Epithelial cell of esophagus (primary cell): Measurements from ENCODE around the gene UBE4B.
A peak's percentile ranks its signal among the peaks of the same experiment; 100 is the strongest.

Experiments used
- DNase-seq: peaks from one replicate; pipeline ENCODE4 v3.0.0; 2010; ENCODE audit warnings: low read depth
- H3K4me3 ChIP-seq: 2 replicates; pipeline ENCODE4 v1.5.1; 2011; ENCODE audit warnings: mild to moderate bottlenecking, low read length, control low read depth
- TF ChIP-seq, protein P1 (sequence below): IDR thresholded peaks from 2 replicates; pipeline ENCODE4 v1.5.1; 2011; ENCODE audit warnings: low read depth, mild to moderate bottlenecking, low read length, control low read depth, inconsistent platforms; ENCODE audit not compliant: insufficient read depth; ENCODE audit errors: missing control alignments

UBE4B gene

DNA sequence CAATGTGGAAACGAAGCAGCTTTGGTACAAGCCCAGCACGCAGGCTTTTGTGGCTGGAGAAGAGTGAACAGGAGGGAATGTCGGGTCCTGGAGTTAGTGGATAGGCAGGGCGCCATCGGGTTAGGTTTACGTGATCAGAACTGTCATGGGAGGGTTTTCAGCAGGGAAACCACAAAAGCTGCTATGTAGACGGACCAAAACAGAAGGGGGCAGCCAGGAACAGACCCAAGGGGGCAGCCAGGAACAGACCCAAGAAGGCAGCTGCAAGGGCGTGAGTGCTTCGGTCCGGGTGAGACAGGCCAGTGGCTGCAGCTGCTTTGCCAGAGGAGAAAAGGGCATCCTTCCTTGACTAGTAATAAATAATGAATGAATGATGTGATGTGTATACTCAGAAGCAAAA, 100.1 kb downstream of the UBE4B start:
- TF ChIP-seq, protein P1, sequence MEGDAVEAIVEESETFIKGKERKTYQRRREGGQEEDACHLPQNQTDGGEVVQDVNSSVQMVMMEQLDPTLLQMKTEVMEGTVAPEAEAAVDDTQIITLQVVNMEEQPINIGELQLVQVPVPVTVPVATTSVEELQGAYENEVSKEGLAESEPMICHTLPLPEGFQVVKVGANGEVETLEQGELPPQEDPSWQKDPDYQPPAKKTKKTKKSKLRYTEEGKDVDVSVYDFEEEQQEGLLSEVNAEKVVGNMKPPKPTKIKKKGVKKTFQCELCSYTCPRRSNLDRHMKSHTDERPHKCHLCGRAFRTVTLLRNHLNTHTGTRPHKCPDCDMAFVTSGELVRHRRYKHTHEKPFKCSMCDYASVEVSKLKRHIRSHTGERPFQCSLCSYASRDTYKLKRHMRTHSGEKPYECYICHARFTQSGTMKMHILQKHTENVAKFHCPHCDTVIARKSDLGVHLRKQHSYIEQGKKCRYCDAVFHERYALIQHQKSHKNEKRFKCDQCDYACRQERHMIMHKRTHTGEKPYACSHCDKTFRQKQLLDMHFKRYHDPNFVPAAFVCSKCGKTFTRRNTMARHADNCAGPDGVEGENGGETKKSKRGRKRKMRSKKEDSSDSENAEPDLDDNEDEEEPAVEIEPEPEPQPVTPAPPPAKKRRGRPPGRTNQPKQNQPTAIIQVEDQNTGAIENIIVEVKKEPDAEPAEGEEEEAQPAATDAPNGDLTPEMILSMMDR: no peak
- no peak for DNase-seq
- no peak overlapping the region for H3K4me3 ChIP-seq

DNA sequence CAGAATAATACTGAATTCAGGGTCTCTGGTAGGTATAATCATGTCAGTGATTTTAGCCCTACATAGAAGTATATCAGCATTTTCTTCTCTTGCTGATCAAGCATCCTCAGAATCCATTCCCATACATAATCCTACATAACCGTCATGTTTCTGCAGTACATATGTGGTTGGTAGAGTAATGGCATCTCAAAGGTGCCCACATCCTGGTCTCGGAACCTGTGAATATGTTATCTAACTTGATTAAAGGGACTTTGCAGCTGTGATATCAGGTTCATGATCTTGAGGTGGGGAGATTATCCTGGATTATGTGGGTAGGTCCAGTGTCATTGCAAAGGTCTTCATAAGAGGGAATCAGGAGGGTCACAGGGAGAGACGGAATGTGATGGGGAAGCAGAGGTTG, 108.2 kb downstream of the UBE4B start:
- no peak for DNase-seq
- TF ChIP-seq, protein P1: no peak
- H3K4me3 ChIP-seq: no peak overlapping the region

DNA sequence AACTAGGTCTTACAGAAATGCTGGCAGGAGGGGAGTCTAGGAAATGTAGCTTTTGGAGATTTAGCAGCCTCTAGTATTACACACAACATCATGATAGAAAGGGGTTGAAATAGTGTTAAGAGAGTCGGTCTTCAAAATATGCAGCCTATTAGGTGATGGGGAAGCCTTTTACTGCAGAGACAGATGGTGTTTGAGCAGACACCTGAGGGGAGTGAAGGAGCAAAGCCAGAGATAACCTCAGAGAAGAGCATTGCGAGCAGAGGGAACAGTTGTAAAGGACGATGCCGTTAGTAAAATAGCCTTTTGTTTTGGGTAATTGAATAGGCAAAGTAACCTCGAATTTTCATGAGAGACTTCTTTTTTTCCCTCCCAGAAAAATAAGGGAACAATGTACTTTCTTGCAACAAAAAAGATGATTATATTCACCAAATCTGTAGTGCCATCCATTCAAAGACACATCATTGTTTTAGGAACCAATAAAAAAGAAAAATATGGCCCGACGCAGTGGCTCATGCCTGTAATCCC, 111.3 kb downstream of the UBE4B start:
- DNase-seq: no peak
- TF ChIP-seq, protein P1: no peak
- no peak overlapping the region for H3K4me3 ChIP-seq

DNA sequence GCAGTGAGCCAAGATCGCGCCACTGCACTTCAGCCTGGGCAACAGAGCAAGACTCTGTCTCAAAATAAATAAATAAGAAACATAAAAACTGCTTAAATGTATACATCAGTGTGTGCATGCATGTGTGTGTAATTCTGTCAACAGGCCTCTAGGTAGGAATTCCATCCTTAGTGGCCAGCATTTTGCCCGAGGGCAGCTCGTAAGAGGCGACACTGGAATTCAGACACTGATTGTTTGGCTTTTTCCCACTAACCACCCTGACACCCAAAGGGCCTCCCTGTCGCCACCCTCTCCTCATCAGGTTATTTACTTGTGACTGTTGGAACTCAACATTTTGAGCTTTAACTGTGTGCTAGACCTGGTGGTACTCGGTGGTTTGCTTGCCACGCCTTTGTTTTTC, 113.6 kb downstream of the UBE4B start:
- H3K4me3 ChIP-seq: no peak overlapping the region
- TF ChIP-seq, protein P1: no peak
- no peak for DNase-seq

DNA sequence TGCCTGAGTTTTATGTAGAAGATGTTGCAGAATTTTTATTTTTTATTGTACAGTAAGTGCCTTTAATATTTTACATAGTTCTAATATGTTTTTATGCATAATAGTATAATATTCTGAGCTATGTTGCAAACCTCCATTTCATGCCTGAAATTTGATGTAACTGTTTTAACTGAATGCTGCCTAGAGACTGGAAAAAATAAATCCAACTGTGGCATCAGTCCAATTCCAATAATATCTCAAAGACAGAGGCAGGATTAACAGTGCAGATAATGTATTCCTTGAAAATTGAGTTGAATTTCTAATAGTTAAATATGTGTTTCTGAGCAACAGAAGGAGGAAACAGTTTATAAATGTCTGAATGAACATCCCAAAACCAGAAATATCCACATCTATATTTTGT, 116.5 kb downstream of the UBE4B start:
- DNase-seq: no peak
- H3K4me3 ChIP-seq: no peak overlapping the region
- TF ChIP-seq, protein P1: no peak

DNA sequence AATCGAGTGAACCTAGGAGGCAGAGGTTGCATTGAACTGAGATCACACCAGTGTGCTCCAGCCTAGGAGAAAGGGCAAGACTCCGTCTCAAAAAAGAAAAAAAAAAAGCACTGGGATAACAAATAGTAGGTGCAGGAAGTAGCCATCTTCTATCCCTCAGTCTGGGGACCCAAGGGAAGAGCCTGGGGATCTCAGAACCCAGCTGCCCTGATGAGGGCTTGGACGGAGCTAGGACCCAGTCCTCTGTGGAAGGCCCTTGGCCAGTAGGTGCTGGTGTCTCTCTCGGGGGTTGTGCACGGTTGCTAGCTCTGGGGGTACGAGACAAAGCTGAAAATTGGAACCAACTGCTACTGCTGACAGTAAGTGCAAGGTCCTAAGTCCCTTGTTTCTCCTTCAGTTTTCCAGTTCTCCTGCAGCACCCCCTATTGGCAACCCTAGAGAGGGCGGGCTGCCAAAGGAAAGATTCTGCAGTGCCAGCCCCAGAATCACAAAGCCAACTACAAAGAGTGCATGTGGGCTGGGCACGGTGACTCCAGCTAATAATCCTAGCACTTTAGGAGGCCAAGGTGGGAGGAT, 120.0 kb downstream of the UBE4B start:
- peak; percentile 60 for DNase-seq
- TF ChIP-seq, protein P1: peak; percentile 79
- H3K4me3 ChIP-seq: no peak overlapping the region

DNA sequence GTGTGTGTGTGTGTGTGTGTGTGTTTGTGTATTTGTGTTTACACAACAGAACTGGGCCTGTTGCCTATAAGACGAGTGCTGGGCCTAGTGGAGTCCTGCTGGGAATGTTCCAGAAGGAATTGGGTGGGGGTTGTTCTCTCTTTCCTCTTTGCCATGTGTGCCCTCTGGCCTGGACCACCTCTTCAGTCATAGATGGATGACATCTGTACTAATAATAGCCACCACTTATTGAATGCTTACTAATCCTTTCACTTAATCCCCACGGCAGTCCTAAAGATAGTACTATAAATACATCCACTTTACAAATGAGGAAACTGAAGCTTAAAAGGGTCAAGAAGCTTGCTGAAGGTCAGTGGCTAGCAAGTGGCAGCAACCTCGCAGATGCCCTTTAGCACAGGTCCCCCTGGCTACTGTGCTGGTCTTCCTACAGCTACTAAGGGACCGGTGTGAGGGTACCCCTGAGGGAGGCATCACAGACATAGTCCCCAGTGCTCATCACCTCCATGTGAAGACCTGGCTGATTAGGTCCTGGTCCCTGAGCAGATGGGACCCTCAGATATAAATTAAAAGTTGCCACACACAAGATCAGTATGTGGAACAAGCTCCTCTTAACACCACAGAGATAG, 122.4 kb downstream of the UBE4B start:
- no peak for DNase-seq
- TF ChIP-seq, protein P1: no peak
- H3K4me3 ChIP-seq: no peak overlapping the region
